Measurements from ENCODE around the gene CAPN13. TPM values are rescaled to one million over a fixed set of nuclear protein-coding genes. Genes with fewer than 3 reads are reported as not detected.

Gene CAPN13
- total RNA-seq, 2 donors from 2014 or later: 49.7 to 58.5 TPM

DNA sequence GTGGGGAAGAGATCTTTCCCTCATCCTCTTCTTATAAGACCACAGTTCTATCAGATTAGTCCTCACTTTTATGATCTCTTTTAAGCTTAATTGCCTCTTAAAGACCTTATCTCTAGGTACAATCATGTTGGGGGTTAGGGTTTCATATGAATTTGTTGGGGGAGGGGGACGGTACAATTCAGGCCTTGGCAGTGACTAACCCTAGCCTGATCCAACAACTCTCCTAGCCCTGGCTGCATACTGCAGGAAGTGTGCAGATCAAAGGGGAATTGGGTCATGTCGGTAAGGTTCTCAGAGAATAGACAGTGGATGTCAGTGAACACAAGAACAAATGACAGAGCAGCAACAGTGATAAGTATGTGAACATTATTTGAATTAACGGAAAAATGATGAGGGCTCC, 16.4 kb downstream of the CAPN13 start:
- DNase-seq (peak in 1 of 2 donors; percentile 19), ATAC-seq (peak; percentile 93)
- intact Hi-C loops (cut with DNase I, micrococcal nuclease): no loop called here

DNA sequence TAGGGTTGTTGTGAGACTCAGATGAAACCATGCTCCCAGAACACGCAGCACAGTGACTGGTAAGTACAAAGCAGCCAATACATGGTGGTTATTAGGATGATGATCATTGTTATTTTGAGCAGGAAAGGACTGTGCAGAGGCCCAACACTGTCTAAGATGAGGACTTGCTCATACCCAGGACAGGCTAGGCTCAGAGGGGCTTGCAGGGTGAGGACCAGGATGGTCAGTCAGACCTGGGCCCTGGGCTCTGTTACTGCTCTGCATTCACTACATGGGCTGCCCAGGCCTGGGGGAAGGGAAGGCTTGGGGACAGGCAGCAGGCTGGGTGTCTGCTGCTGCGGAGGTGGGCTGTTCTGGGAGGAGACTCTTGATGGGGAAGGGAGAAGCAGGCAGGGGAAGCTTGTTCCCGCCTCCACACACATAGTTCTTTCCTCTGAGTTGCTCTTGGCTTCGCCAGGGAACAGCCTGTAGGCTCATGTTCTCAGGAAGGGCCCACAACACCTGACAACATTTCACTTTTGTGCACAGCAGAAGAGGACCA, 17.5 kb downstream of the CAPN13 start:
- intact Hi-C loops (cut with DNase I, micrococcal nuclease): no loop called here
- ATAC-seq (no peak), DNase-seq (no peak)

DNA sequence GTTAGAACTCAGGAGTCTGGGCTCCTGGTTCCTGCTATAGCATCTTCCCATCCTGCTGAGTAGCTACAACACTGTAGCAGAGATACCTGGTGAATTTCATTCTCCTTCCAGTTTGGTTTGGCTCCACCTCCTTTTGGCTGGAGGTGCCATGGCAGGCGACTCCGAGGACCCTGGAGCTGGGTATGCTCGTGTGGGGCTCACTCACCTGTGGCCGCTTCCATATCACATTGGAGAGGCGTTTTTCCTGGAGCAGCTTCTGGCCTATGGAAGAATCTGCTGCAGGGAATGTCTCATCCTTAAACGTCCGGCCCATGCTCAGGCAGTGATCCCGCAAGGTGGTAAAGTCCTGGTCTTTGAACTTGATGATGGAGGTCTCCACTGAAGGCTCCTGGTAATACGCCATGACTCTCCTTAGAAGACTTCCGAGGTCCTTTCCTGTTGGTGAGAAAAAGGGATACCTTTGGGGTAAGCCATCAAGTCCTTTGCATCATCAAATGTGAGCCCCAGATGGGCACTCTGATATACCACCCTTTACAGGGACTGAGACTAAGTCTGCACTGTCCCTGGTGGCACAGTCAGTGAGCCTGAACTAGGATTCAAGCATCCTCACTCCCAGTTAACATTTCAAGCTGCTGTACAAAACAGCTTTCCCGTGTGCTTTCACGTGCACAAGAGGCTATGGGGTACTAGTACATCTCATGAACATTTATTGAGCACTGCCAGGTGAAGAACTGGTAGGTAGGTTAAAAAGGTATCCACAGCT, 20.1 kb downstream of the CAPN13 start:
- DNase-seq: no peak
- intact Hi-C loops (cut with DNase I, micrococcal nuclease): no loop called here
- ATAC-seq: no peak

DNA sequence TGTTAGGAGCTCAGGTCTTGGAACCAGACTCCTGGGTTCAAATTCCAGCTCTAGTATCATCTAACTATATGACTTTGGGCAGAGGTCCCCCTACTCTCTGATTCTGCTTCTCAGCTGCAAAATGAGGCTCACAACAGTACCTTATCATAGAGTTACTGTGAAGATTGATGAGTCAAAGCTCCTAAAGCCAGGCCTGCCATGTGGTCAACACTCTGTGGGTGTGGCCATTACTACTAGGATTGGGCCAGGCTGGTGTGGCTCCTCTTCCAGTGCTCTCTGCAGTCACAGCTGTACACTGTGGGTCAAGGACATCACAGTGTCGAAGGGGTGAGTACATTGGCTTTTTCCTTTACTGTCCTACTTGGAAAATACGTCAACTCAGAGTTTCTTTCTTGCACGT, 22.6 kb downstream of the CAPN13 start:
- ATAC-seq: no peak
- no peak for DNase-seq

DNA sequence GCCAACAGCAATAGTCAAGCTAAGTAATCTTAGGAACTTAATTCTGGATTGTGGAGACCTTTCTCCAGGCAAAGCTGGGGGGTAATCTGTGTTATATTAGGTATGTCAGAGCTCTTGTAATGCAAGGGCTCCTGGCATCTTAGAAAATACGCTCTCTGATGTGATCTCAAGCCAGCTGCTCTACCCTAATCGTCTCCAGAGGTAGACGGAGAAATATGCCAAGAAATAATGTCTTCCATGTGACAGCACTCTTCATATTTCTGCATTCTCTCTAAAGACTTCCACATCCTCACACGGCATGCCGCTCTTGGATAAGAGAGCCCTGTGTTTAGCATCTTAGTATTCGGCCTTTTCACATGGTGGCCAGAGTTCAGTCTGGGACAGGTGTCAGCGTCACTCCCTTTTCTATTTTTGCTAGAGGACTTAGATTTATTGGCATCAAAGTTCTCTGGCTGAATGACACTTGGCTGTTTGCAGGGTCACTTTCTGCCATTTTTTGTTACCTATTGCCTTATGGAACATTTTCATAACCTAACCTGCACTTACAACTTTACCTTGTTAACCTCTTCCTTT, 25.2 kb downstream of the CAPN13 start:
- ATAC-seq: peak; percentile 80
- DNase-seq: peak in 1 of 2 donors; percentile 23
- intact Hi-C loops (cut with DNase I, micrococcal nuclease): no loop called here

More for the DNA sequence above, 22.6 kb downstream of the CAPN13 start:
- intact Hi-C loops (cut with DNase I, micrococcal nuclease): no loop called here

DNA sequence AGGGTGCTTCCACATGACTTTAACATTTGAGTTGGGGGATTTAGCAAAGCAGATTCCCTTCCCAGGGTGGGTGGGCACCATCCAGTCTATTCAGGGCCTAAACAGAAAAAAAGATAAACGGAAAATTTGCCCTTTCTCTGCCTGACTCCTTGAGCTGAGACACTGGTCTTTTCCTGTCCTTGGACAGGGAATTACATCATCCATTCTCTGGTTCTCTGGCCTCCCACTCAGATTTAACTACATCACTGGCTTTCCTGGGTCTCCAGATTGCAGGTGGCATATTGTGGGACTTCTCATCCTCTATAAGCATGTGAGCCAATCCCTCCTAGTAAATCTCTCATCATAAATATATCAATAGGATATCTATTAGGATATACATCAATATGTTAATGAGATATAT, 25.8 kb downstream of the CAPN13 start:
- DNase-seq (no peak), ATAC-seq (no peak)
- intact Hi-C loops (cut with DNase I, micrococcal nuclease): no loop called here

DNA sequence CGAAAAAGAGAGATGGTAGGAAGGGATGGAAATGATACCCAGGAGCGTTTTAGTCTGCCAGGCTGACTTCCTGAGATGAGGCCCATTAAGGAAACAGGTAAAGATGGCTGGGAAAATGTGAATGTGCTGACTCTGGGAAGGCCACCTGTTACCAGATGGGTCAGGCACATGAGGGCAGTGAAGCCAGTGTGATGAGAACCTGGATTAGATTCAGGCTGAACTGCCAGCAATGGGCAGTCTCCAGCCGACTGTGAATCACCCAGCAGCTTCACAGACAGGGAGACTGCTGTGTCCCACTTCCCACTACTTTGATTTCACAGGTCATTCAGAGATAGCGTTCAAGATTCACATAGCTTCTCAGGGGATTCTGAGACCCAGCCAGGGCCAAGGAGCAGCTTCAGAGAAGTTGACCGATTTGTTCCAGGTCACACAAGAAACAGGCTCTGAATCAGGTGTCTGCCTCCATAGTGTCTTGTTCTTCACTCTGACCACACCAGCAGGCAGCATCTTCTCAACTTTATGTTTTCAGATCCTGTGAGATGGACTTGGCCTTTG, 26.4 kb downstream of the CAPN13 start:
- ATAC-seq (no peak), DNase-seq (no peak)
- intact Hi-C loops (cut with DNase I, micrococcal nuclease): no loop called here

DNA sequence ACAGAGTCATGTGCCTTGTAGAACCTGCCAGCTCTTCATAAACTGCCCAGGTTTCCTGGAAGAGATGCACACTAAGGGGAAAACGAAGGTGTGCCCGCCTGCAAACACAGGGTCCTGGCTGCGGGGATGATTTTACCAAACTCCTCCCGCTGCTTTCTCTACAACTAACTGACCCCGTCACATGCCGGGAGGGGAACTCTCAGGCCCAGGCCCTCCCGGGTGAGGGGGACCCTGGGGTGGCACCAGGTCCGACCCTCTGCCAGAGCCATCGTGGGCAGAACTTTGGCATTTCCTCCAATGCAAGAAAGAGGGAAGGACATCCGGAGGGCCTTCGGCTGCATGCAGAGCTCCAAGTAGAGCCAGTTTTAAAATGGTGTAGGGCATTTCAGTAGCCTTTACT, 28.6 kb downstream of the CAPN13 start:
- intact Hi-C loops (cut with DNase I, micrococcal nuclease): no loop called here
- DNase-seq: no peak
- no peak for ATAC-seq

DNA sequence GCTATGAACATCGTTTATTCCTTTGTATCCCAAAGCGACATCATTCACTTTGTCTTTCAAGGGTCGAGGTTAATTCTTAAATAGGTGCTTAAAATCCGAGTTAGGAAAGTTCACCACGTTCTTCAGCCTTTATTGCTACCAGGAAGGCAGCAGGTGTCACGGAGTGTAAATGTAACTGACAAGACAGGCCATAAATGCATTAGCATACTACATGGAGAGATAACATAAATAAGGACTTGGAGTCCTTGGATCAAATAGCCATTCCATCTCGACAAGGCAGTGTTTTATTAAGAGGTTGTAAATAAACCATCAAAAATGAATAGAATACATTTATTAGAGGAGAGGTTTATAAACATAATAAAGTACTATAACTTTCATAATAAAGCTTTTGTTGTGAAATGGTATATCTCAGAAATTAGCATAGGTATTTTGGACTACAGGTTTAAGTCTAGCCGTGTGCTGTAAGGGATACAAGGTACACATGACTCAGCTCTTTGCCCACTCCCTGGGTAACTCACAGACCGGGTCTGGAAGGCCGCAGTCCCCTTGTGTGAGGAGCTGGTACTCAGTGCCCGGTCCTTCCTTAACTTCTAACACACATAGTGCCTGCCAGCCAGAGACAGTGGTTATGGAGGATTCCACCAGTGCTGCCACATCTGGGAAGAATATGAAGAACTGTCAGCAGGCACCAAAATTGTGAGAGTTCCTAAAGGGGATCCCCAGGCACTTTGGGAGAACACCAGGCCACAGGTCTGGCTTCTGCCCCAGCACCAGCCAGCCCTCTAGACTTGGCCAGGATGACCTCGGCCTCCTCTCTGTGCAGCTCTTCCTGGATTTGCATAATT, 29.4 kb downstream of the CAPN13 start:
- peak; percentile 67 for ATAC-seq
- intact Hi-C loops (cut with DNase I, micrococcal nuclease): no loop called here
- DNase-seq: peak in 1 of 2 donors; percentile 15

DNA sequence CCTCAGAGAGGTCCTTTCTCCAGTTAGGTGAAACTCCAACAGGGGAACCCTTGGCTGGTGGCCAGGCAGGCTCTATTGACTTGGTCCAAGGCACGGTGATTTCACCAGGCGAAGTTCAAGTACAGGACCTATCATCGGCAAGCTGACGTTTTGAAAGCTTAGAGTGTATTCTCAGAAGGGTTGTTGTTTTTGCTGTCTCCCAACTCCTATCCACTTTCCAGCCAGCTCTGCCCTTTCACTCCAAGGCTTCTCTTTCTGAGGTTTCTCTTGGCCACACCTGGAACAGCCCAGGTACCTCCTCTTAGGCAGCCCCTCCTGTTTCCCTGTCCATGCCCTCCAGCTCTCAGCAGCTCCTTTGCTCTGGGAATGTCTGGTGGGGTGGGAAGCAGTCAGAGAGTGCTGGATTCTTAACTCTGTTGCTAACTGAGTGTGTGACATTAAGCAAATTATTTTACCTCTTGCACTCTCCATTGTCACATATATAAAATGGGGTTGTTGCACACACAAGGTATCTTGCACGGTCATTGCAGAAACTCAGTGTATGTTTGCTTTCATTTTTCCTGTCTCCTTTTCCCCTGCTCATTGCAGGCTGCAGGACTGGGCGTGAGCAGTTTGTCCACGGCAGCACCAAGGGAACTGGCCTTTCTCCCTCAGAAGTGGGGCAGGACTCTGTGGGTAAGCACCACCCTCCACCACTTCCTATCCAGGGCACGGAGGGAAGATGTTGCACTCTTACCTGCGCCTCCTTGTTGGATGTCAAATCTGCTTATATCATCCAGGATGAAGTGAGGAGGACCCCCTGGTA, 30.2 kb downstream of the CAPN13 start:
- intact Hi-C loops (cut with DNase I, micrococcal nuclease): no loop called here
- DNase-seq (peak; percentile 50 to 74), ATAC-seq (peak; percentile 78)

DNA sequence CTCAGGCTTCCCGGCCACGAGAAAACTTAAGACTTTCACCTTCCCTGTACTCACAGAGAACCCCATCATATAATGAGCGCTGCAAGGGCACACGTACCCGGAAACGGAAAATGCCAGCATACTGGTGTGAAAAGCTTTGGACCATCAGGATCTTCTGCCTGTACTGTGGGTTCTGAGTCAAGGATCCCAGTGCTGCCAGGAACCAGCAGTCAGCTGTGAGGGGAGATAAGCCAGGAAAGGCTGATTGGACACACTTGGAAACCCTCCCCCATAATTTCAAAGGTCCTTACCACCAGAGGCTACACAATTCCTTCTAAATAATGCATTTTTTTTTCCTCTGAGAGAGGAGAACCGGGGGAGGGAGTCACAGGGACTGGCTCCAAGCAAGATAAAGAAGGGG, 31.4 kb downstream of the CAPN13 start:
- no peak for DNase-seq

DNA sequence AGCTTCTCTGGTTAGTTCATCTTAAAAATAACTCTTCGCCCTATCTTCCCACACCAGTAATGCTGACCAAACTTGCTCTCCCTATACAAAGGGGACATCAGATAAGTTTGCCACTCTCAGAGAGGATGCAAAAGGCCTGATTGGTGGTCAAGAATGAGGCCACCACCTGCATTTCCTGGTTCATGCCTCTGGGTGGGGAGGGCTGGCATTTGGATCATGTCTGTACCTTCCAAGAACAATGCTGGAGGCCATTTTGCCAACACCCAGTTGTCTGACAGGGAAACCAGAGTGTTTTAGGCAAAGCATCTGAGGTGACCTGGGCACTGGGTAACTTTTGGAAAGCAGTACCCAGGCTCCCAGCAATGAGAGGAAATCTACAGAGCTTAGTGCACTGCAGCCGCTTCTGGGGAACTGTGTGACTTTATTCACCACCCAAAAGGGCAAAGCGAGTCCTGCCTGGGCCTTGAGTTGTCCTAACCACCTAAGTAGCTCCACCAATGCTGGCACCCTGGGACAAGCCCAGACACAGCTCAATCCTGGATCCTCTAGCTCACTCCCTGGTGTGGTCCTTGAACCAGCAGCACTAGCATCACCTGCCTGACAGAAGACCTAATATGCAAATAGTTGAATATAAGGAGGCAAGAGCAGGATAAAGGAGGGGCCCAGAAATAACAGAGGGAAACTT, 35.1 kb downstream of the CAPN13 start:
- DNase-seq: no peak
- ATAC-seq: no peak
- intact Hi-C loops (cut with DNase I, micrococcal nuclease): no loop called here

More for the DNA sequence above, 31.4 kb downstream of the CAPN13 start:
- no peak for ATAC-seq
- intact Hi-C loops (cut with DNase I, micrococcal nuclease): no loop called here

DNA sequence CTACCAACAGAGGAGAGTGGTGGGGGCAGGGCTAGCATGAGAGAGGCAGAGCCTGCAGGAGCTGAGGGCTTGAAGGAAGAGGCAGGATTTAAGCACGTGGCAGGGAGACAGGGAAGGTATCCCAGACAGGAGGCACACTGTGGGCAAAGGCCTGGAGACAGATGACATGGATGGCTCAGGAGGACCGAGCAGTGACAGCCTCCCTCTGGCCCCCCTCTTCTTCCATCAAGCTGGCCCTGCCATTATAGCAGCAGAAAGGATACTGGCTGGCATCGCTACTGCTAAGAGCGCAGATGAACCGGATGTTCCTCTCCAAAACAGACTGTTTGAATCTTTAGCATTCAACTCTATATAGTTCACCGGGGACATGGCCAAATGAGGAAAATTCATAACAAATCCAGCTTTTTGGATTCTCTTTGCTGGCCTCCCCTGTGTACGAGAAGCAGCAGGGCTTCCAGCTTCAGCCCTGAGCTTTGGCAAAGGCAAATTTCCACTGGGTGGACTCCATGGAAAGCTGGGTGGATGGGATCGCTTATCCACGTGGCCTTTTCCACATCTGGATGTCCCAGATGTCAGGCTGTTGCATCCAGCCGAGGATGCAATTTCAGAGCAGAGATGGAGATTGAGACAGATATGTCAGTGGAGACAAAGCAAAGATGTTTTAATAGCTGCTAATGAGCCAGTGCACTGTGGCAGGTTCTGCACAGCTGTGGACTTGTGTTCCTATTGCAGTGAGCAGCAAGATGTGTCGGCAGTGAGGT, 36.2 kb downstream of the CAPN13 start:
- DNase-seq (no peak), ATAC-seq (no peak)
- intact Hi-C loops (cut with DNase I, micrococcal nuclease): no loop called here

DNA sequence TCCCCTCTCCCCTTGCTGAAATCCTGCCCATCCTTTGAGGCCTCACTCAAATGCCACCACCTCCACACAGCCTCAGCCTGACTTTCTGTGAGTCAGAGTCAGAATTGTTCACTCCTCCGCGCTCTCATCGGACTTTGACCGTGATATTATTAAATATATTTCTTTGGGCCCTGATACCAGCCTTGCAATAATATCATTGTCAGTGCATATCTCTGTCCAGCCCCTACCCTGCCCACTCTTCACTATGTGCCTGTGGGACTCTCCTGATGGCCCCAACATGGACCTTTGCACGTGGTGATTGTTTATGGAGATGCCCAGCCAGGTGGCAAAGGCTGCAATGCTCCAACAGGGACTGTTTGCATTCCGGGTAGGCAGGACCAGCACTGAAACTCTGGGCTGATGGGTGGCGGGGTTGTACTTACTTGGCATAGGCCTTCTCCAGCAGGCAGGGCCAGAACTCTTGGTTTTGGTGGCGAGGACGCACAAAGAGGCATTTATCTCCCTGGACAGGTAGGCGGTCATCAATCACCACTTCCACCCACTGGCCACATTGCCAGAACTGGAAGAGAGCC, 37.3 kb downstream of the CAPN13 start:
- ATAC-seq (no peak), DNase-seq (no peak)
- intact Hi-C loops (cut with DNase I, micrococcal nuclease): no loop called here

DNA sequence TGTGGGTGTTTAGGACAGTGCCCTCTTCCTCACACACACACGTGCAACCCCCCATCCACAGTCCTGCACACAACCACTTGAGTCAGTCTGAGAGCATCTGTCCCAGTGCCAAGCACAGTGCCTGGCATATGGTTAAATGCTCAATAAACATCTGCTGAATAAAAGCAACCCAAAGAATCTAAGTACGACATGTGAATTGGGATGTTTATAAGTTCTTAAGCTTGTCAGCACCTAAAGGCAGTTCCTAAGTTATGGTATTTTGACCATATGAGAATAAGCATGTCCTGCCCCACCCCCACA, 37.8 kb downstream of the CAPN13 start:
- no peak for DNase-seq
- no peak for ATAC-seq

DNA sequence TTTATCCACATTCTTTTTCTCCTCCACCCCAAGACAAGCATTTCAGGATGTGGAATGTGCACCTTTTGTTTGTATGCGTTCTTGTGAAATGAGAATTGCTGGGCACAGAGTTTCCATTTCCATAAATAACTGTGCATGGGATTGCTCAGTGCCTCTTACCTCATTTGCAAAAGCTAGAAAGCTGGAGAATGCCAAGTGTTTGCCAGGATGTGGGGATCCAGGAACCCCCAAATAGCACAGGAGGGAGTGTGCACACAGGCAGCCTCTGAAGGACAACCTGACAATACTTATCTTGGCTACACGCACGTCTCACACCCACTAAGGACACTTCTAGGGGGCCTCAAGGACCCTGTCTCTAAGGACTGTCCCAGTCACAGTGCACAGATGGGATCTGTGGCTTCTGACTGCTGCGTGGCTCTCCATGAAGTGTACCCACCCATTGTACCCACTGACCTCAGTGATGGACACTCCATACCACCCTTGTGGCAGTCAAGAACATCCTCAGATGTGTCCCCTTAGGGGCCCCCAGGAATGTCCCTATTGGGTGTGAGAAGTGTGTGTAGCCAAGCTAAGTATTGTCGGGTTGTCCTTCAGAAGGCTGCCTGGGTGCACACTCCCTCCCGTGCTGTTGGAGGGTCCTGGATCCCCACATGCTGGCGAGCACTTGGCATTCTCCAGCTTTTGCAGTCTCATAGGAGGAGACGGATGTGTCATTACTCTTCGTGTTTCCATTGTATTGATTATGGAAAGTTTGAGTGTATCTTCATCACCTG, 38.4 kb downstream of the CAPN13 start:
- DNase-seq (no peak), ATAC-seq (no peak)
- intact Hi-C loops (cut with DNase I, micrococcal nuclease): no loop called here

More for the DNA sequence above, 37.8 kb downstream of the CAPN13 start:
- intact Hi-C loops (cut with DNase I, micrococcal nuclease): no loop called here

Measured in left colon (tissue), 2 donors.